Kidney tubule cell (primary cell): ENCODE results near the gene KIF26B.

ENCODE experiments used
- DNase-seq: peaks from one replicate; pipeline ENCODE4 v3.0.0-alpha.2; 2018; ENCODE audit warnings: low spot score

KIF26B gene

DNA sequence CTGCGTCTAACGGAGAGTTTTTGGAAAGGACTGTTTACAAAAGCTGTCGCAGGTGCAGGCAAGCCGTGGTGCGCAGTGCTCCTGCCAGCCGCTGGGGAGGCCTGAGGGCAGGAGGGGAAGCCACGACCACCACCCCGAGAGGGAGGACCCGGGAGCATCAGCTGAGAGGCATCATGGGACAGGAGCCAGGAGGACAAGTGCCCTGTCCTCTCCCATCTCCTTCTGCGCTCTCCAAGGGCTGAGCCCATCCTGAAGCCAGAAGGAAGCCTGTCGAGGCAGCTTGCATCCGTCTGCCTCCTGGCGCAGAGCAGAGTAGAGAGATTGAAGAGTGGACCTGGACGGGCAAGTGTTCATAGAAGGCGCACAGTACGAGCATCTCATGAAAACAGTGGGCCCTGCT is 310.9 kb downstream of the KIF26B start:
- DNase-seq = no peak

DNA sequence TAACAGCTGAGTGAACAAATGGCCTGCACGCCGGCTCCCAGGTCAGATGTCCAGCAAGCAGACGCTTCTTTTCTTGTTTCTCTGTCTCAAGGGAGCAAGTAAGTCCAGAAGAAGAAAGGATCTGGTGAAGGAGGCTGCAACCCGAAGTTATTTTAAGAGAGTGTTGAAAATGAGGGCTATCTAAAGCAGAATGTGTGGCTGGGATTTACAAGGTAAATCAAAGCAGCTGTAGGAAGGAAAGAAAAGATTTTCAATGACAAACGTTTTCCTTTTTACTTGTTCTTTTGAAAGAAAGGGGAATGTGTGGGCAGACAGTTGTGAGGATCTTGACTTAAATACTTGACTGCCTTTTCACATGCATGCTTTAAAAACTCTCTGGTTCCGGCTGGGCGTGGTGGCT is 311.5 kb downstream of the KIF26B start:
- no peak for DNase-seq

DNA sequence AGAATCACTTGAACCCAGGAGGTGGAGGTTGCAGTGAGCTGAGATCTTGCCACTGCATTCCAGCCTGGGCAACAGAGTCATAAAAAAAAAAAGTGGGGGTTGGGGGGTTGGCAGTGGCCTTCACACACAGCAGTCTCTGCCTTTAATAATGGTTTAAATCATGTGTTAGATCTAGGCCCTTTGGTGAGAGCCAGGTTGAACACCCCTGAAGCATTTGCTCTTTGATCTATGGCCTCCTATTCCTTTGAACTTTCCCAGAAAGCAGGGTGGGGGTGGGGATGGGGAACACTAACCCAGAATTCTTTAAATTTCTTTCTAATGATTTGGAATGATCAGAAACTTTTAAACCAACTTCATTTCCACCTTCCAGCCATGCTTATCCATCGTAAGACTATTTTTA is 313.0 kb downstream of the KIF26B start:
- no peak for DNase-seq

DNA sequence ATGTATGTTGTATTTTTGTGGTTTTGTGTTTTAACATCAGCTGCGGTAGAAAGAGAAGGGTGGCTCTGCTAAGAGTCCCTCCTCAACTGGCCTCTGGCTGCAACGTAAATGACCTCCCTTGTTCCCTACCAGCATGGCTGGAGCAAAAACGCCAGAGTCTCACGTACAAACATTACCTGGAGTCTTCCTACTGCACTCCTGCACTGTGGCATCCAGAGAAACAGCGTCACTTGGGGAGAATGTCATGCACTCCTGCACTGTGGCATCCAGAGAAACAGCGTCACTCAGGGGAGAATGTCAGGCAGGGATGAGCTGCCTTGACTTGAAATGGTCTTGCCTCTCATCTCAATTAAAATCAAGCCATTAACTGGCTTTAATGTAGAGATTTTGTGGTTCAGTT is 314.2 kb downstream of the KIF26B start:
- DNase-seq = peak; percentile 46

DNA sequence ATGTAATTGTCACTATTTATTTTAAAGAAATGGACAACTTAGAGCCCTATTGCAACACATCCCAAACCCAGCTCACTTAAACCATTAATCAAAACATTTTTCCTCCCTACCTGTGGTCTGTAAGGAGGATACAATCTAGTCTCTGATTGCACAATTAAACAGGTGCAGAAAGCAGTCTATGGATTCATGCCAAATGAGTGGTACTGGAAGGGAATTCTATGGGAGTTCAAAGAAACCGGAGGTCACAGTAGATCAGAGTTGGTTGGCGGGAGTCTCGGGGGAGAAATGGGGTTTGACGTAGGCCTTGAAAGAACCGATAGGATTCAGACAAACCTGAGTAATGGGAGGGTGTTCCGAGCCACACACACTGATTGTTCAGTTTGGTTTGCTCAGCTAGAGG is 314.9 kb downstream of the KIF26B start:
- no peak for DNase-seq

DNA sequence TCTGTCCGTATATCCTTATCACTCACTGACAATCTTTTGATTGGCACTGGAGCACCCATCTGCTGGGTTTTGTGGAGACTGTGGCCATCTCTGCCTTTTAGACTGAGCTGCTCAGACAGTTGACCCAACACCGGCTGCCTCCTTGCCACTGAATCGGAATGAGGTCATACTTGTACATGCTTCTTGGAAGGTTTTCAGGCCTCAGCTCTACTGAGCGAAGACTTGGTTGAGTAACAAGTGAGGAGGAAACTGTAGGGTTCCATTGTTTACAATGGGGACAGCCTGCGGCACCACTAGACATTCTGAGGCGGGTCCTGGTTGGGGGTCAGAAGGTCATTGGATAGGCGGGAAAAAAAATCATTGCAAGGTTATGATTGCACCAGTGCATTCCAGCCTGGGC is 320.3 kb downstream of the KIF26B start:
- peak; percentile 55 for DNase-seq

DNA sequence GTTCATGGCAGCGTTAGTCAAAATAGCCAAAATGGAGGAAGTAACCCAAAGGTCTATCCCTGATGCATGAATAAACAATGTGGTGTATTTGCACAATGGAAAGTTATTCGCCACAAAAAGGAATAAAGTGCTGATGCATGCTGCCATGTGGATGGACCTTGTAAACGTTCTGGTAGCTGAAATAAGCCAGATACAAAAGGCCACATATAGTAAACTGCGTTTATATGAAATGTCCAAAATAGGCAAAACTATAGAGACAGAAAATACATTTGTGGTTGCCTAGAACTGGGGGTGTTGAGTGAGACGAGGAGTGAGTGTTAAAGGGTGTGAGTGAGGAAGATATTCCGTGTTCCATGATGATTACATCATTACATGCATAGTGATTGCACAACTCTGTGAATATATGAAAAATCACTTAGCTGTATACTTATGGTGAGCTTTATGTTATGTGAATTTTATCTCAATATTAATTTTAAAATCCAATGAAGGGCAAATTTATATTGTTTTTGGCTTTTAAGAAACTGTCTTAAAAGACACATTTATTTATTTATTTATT is 321.3 kb downstream of the KIF26B start:
- DNase-seq = no peak

DNA sequence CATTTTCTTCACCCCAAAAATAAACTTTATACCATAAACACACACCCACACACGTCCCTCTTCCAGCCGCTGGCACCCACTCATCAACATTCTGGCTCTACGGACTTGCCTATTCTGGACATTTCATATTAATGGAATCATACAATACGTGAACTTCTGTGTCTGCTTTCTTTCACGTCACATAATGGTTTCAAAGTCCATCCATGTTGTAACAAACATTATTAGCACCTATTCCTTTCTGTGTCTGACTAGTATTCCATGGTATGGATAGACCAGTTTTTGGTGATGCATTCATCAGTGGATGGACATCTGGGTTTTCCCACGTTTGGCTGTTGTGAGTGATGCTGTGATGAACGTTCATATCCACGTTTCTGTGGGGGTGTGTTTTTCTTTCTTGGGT is 323.2 kb downstream of the KIF26B start:
- no peak for DNase-seq

DNA sequence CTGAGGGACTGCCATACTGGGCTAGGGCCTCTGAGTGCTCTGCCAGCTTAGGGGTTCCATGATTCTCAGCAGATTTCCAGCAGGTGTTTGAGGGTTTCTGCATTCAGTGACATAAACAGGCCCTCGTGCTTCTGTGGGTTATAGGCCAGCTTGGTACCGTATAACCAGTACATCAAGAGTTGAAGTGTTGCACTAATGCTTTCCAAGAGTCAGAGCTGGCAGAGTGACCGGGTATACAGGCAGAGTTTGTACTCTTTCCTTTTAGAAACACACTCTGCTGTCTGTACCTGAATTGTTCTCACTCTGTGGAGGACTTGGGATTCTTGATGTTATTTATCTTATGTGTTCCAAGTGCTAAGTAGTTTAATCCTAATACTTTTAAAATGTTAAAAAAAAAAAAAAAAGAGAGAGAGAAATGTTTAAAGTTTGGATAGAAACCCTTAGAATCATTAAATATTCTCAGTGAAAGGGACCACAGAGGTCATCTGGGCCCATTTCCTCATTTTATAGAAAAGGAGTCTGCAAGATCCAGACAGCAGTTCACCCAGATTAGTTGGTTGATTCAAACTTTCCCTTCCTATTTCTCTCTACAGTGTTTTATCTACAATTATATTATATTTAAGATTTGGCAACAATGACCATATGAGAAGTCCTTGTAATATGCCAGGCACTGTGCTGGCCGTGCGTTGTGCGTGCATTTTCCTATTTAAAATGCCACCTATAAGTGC is 325.8 kb downstream of the KIF26B start:
- no peak for DNase-seq

DNA sequence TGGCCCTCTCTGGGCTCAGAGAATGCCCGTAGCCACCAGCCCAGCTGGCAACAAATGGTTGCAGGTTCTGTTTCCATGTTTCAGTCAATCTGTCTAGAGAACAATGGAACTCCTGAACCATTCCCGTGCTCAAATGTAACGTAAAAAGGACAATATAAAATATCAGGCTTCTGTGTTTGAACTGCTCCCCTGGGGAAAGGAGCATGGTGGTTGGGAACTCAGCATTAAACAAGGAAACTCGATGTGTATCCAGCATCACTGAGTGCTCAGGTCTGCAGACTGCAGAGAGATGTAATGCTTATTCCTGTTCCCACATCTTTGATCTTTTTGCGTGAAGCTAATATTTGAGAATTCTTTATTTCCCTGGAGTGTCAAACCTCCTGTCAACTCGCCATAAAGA is 326.5 kb downstream of the KIF26B start:
- DNase-seq = no peak

DNA sequence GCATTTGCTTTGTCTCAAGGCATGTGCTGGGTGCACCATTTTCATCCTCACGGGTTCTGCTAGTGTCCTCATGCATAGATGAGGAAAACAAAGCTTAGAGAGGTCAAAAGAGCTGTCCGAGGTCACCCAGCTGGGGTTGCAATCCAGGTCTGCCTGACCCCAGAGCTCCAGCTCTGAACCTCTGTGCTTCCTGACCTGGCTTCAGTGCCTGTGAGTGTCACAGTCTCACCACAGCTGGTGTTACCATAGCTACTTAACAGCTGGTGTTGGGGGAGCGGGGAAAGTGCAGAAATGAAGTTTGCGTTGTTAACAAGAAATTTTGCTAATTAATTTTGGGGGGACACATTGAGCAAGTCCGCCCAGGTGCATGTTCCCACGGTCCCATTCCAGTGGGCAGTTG is 328.5 kb downstream of the KIF26B start:
- DNase-seq = no peak

DNA sequence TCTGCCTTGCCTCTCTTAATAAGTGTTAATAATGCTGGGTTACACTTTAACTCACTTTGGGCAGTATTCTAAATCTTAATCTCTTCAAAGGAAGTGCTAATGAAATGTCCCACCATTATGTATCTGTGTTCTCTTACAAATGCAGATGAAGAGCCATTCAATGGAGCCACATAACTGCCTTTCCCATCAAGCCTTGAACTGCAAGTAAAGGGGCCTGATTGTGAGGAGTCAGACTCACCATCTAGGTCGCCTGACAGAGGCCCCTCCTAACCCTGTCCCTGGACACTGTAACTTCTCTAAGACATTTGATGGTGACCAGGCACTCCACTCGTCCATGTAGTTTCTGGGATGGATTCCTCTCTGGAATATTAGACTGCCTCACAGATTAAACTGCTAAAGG is 329.4 kb downstream of the KIF26B start:
- no peak for DNase-seq

DNA sequence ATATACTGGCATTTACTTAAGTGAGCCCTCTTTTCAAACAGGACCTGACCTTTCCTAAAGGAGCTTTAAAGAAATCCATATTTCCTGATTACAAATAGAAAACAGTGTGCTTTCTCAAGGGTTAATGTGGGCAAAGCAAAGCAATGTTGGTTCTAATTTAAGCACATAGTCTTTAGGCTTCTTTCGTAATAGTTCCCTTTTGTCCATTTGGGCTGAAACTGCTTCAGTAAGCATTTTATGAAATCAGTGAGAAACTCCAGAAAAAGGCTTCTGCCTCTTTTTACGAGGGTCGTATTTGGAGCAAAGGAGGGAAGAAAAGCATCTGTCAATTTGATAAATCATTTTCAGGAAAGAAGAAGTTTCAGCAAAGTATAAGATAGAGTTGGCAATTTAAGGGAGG is 331.2 kb downstream of the KIF26B start:
- DNase-seq = no peak

DNA sequence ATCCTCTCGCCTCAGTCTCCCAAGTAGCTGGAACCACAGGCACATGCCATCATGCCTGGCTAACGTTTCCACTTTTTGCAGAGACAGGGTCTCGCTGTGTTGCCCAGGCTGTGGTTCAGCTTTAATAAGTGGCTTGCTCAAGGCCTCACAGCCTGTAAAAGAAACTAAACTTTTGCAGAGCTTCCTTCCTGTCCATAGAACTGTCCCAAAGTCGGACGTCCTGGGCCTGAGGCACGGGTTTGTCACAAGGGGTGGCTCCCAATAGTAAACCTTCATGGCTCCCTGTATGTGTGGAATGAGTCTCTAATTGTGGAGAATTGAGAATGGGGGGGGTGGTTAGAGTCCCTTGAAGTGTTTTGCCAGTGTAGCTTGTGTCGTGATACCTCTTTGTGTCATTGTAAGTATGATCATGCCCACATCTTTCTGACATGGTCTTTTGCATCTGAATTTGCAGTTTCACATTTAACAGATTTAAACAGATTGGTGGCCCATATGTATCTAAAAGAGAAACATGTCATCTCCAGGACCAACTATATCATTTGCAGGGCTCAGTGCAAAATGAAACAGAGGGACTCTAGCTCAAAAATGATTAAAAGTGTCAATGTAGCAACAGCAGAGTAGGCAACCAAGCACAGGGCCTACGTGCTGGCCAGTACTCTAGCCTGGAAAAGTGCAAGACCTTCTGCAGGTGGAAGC is 332.1 kb downstream of the KIF26B start:
- DNase-seq = no peak

DNA sequence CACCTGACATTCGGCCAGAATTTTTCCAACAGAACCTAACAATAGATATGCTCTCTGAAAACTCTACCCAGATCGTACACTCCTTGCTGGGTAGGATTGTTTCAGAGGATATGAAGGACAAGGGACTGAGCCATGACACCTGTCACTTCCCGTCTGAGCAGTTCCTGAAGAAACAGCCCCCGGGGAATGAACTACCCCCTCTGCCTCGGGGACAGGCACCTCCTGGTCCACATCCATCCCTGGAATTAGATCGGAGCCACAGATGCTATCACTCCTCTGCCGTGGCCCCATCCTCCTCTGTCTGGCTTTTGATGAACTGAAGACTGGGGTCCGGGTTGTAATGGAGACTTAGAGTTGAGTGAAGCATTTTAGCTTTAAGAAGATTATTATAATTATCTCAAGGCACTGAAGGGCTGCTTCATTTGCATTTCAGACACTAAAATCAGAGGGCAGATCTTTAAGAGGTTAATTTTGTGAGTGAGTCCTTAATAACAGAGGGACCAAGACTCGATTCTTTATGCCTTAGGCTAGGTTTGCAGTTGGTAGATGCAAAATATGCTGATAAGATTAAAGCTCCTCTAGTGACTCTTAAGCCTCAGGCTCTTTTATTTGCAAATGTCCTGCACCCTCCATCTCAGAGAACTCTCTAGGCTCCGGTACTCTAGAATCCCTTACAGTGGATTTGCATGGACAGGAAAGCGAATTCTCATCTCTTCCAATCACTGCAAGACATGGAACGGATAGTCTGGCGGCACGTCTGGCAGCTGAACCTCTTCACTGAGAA is 333.8 kb downstream of the KIF26B start:
- DNase-seq = no peak

DNA sequence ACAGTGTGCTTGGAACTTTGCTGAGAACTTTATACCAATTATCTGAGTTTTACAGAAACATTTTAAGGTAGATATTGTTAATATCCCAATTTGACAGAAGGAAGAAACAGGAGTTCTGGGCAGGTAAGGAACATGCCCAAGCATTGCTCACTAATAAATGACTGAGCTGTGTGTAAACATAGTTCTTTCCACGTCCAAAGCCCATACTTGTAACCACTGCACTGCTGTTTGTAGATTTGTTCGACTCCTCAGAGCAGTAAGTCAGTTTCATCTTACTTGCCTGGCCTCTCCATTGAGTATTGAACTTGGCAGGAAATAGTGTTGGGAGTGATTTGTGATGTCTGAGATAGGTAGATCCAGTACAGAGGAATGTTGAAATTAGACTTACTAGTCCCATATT is 335.1 kb downstream of the KIF26B start:
- no peak for DNase-seq

DNA sequence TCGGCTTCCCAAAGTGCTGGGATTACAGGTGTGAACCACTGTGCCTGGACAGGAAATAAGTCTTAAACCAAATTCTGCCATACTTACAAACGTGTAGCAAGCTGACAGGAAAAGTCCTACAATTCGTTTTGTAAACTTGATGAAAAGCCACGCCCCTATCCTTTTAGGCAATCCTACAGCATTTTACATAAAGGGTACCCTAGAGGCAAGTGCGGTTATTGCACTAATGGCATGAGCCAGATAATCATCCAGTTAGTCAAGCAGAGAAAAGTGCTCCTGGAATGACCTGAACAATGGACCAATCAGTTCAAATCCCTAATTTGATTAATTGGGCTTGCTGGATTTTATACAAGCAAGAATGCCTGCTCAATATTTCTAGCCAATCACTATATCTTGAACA is 338.2 kb downstream of the KIF26B start:
- DNase-seq = no peak

DNA sequence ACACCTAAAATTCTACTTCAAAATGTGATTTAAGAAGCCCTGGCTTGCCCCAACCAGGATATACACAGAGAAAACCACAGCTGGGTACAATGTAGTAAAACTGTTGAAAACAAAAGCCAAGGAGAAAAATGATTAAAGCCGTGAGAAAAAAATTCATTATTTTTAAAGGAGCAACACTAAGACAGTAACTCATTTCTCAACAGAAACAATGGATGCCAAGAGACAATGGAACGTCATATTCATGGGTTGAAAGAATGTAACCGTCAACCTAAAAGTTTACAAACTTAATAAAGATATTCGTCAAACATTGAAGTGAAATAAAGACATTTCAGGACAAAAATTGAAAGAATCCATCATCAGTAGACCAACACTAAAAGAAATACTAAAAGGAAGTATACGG is 340.9 kb downstream of the KIF26B start:
- DNase-seq = no peak

DNA sequence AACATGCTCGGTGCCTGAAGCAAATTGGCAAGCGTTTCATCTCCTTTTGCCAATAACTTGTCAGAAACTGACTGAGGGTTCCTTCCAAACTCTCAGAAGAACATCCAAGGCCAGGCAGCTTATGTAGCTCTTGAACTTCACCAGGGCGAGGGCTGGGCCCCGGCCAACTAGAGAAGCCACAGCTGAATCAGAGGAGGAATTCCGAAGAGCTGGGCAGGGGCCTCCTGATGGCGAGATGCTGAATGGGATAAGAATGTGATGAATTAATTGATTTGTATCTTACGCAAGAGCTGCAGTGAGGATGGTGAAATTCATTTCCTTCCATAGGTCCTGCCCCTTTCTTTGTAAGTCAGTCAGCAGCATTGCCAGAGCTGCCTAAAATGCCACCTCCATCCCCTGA is 345.8 kb downstream of the KIF26B start:
- peak; percentile 53 for DNase-seq

DNA sequence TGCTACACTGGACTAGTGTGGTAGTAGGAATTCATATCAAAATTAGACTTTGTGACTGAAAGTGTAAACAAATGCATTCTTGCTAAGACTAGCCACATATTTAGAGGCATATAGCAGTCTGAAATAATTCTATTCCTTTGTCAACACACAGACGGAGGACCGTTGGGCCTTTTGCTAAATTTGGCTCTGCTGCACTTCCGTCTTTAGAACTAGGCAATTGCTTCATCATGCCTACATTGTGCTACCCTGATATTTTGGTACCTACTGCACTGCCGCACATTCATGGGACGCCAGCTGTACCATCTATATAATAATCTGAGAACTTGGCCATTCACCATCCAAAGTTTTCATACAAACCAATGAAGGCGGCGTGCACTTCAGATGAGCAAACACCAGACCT is 346.8 kb downstream of the KIF26B start:
- DNase-seq = no peak

DNA sequence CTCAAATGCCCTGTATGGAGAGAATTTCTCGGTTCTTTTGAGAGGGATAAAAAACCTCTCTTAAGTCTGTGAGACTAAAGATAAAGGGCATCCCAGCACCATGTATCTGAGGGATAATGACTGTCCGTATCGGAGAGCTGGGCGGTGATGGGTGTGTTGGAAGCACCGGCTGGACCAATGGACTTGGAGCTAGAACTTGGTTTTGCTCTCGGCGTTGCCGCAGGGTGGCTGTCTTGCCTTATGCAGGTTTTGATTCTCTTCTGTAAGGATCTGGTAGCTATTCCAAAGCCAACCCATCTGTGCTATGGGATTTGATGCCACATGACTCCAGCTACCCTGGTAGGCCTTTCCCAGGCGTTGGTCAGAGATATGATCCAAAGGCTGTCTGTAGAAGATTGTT is 348.8 kb downstream of the KIF26B start:
- no peak for DNase-seq

DNA sequence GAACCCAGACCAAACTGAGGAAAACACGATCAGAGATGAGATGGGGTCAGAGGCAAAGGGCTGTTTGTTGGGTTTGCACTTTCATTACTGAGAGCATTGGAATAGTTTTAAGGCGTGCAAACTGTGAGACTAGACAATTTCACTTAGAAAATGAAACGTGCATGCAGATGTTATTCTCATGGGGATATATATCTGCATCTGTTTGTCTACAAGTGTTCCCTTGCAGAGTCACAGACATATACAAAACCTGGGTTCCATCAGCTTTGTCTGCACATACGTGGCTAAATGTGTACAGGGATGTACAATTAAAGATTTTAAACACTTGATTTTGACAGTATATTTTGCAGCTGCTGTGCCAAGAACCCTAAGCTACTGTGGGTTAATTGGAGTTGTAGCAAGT is 355.4 kb downstream of the KIF26B start:
- no peak for DNase-seq
